SK-N-SH treated with all-trans-retinoic acid at 6 μM for 48 hours (cell line): ENCODE measurements around the gene ZIC5.

Experiments
- ARNTL ChIP-seq: fragments of 450-650 bp; formaldehyde crosslinking; IDR thresholded peaks from 2 replicates; pipeline ENCODE4 v1.5.0; 2020; ENCODE audit warnings: low read depth, mild to moderate bottlenecking, moderate library complexity, borderline replicate concordance
- BACH2 ChIP-seq: fragments of 250-450 bp; sonication (Bioruptor Pico); IDR thresholded peaks from 2 replicates; pipeline ENCODE4 v1.9.0; 2021; ENCODE audit warnings: mild to moderate bottlenecking, borderline replicate concordance
- CSDC2 ChIP-seq: fragments of 250-450 bp; sonication (Bioruptor Pico); IDR thresholded peaks from 2 replicates; pipeline ENCODE4 v1.5.0; 2020; ENCODE audit warnings: mild to moderate bottlenecking, moderate library complexity
- ESRRG ChIP-seq: fragments of 250-450 bp; sonication (Bioruptor Pico); IDR thresholded peaks from 2 replicates; pipeline ENCODE4 v1.6.1; 2021; ENCODE audit warnings: mild to moderate bottlenecking
- PATZ1 ChIP-seq: fragments of 250-450 bp; sonication (Bioruptor Pico); IDR thresholded peaks from 2 replicates; pipeline ENCODE4 v1.8.0; 2020; ENCODE audit warnings: mild to moderate bottlenecking, moderate library complexity, borderline replicate concordance
- RARB ChIP-seq: fragments of 250-450 bp; sonication (Bioruptor Pico); IDR thresholded peaks from 2 replicates; pipeline ENCODE4 v1.8.0; 2021; ENCODE audit warnings: mild to moderate bottlenecking, moderate library complexity
- TOX ChIP-seq: fragments of 250-450 bp; sonication (Bioruptor Pico); IDR thresholded peaks from 2 replicates; pipeline ENCODE4 v1.8.0; 2021; ENCODE audit warnings: mild to moderate bottlenecking, moderate library complexity, borderline replicate concordance
- ZNF565 ChIP-seq: fragments of 450-650 bp; formaldehyde crosslinking; conservative IDR thresholded peaks from 2 replicates; pipeline ENCODE4 v1.5.0; 2020; ENCODE audit warnings: low read depth, mild to moderate bottlenecking, moderate library complexity
- ZNF8 ChIP-seq: fragments of 450-650 bp; formaldehyde crosslinking; IDR thresholded peaks from 2 replicates; pipeline ENCODE4 v1.5.0; 2020; ENCODE audit warnings: mild to moderate bottlenecking, moderate library complexity

- TF ChIP-seq RARB (CRISPR knock-in tag) = no peak
- TF ChIP-seq CSDC2 (CRISPR knock-in tag) = no peak
- no peak for TF ChIP-seq PATZ1
- no peak for TF ChIP-seq ESRRG
- TF ChIP-seq ZNF565 (CRISPR knock-in tag) = no peak
- no peak for TF ChIP-seq ARNTL (CRISPR knock-in tag)
- no peak for TF ChIP-seq TOX
- no peak for TF ChIP-seq BACH2 (CRISPR knock-in tag)
- no peak for TF ChIP-seq ZNF8
Observed at GRCh38 chr13:99930925-99931324, 40.6 kb downstream of the ZIC5 start.
